ENCODE data around the gene ZFHX3. TPM values are rescaled to one million over a fixed set of nuclear protein-coding genes. Genes with fewer than 3 reads are reported as not detected.

Gene ZFHX3
- total and polyA plus RNA-seq, 2 of the 8 experiments (the other 6 are each of a cell fraction or from before 2014, with no cell fraction given), result 0.08 to 0.99 TPM

- POLR2A ChIA-PET (ENCODE audit: partially characterized antibody), result interaction anchor here (0.8 to 2.6 kb wide), 7 partner anchors 10 to 26 kb away, joined by 3 to 10 read pairs (median 3); partner anchors contain the start of gene ZFHX3
- Histone ChIP-seq H3K79me1 (ENCODE audit: low read depth, low read length) (no peaks in the 10 kb centered on the region; the same call in 1 of the 2 replicates), H3K23ac (ENCODE audit: insufficient read length) (no peak overlapping the region), H3K4ac (replicated peaks; ENCODE audit: insufficient read length, low read depth, low read length) (no peak overlapping the region), H3K27ac (ENCODE audit: low read depth, low read length) (no peak overlapping the region), H4K20me1 (replicated peaks in 1 of 2; ENCODE audit: control insufficient read depth in 1 of 2, insufficient read depth in 2 of 2, low read length in 2 of 2) (peaks cover 3 to 19% of the 10 kb centered on the region in 2 experiments), H3K36me3 (ENCODE audit: control insufficient read depth in 2 of 4, insufficient read depth in 4 of 4, low read length in 3 of 4) (no peaks in the 10 kb centered on the region), H3K4me2 (ENCODE audit: insufficient read depth in 1 of 2, low read depth in 2 of 2, low read length in 2 of 2) (peak overlapping the region; percentile 66 to 74; a peak in 3 of 4 replicates), H3K4me1 (replicated peaks in 1 of 4; ENCODE audit: control insufficient read depth in 3 of 4, insufficient read depth in 4 of 4, low read length in 3 of 4) (peaks cover 35 to 50% (median 43%) of the 10 kb centered on the region in 4 experiments), H2BK5ac (ENCODE audit: low read depth, low read length) (no peak overlapping the region), H4K5ac (ENCODE audit: insufficient read length, low read depth, low read length) (no peak overlapping the region), H2BK15ac (ENCODE audit: low read length) (no peak overlapping the region), H2AK5ac (ENCODE audit: low read depth, low read length) (no peak overlapping the region), H3K4me3 (ENCODE audit: extremely low read depth in 1 of 4, insufficient read depth in 2 of 4, low read depth in 3 of 4, low read length in 4 of 4) (peak overlapping the region in 1 of 4 experiments; percentile 49; a peak in 1 of 8 replicates), H3K27me3 (replicated peaks in 1 of 4; ENCODE audit: control insufficient read depth in 3 of 4, extremely low read depth in 1 of 4, insufficient read depth in 3 of 4, low read length in 3 of 4) (peaks cover 56 to 82% (median 81%) of the 10 kb centered on the region in 4 experiments), H2BK20ac (ENCODE audit: low read length) (no peak overlapping the region), H3K9ac (replicated peaks in 1 of 4; ENCODE audit: extremely low read depth in 1 of 4, low read depth in 3 of 4, low read length in 3 of 4) (no peak overlapping the region), H3K56ac (replicated peaks; ENCODE audit: insufficient read length, low read depth, low read length) (no peak overlapping the region), H3K23me2 (ENCODE audit: low read depth, low read length) (peaks cover 5% of the 10 kb centered on the region), H2AFZ (ENCODE audit: low read length) (no peak overlapping the region), H3K9me3 (ENCODE audit: insufficient read depth in 2 of 2, low read depth in 1 of 2, low read length in 1 of 2) (peaks cover 0 to 3% of the 10 kb centered on the region in 2 experiments; a peak in 1 of 4 replicates), H3K18ac (ENCODE audit: extremely low read depth, low read length) (no peak overlapping the region), H3K79me2 (ENCODE audit: control insufficient read depth in 1 of 2, insufficient read depth in 2 of 2, low read length in 2 of 2) (no peaks in the 10 kb centered on the region), H4K8ac (ENCODE audit: extremely low read depth, insufficient read depth, low read length) (no peak overlapping the region), H3K14ac (ENCODE audit: insufficient read length) (no peak overlapping the region), H2BK120ac (replicated peaks; ENCODE audit: low read depth, low read length) (no peak overlapping the region), H2BK12ac (ENCODE audit: low read depth, low read length) (no peak overlapping the region; the same call in 1 of the 2 replicates), H4K91ac (replicated peaks; ENCODE audit: insufficient read length, low read length) (no peak overlapping the region)
- no peak for DNase-seq (ENCODE audit: low read depth in 1 of 2, low spot score in 2 of 2)
- 8% methylated on average over 5 of the region's 5 CpGs; no CpG with 5 or more reads in 1 of the 2 experiments for WGBS, 2 experiments (ENCODE audit: extremely low coverage in 1 of 2, insufficient coverage in 1 of 2, insufficient read length in 1 of 2, insufficient replicate concordance in 2 of 2, low coverage in 1 of 2, low lambda C conversion rate in 2 of 2, missing lambda C conversion rate in 1 of 2)
- TF ChIP-seq SUZ12 (IDR thresholded peaks at IDR 0.05; ENCODE audit: low read length) (0 out of 2 replicates have a peak, but pooled peaks have one; percentile 24), RNF2 (IDR thresholded peaks at IDR 0.05; ENCODE audit: borderline replicate concordance, low read depth, low read length, missing control alignments, poor library complexity, severe bottlenecking) (no peak), CHD2 (IDR thresholded peaks at IDR 0.05; ENCODE audit: low read length) (no peak), PHF8 (conservative IDR thresholded peaks at IDR 0.05; ENCODE audit: low read depth, low read length) (no peak), CBX5 (IDR thresholded peaks at IDR 0.05; ENCODE audit: low read depth, low read length) (no peak)
- CTCF ChIA-PET (ENCODE audit: partially characterized antibody), result interaction anchor here (0.8 to 4.4 kb wide), 5 partner anchors 12 to 139 kb away, joined by 3 to 24 read pairs (median 3); partner anchors contain the start of gene ZFHX3
- FAIRE-seq, result no peak
These were observed 10.6 kb downstream of the ZFHX3 start for GRCh38 chr16:73037331-73037745.
